Lower lobe of right lung (tissue), 2 donors: ENCODE data around the gene PTPN23. TPM values are rescaled to one million over a fixed set of nuclear protein-coding genes. Genes with fewer than 3 reads are reported as not detected.

Source experiments
- ATAC-seq, 2 donors: fragments of 200-7000 bp; cut with Tn5 transposase; one replicate each; pipeline ENCODE4 v1.9.1; 2020 to 2022; ENCODE audit warnings: mild to moderate bottlenecking in 2 of 2, moderate library complexity in 2 of 2
- DNase-seq: peaks from one replicate; pipeline ENCODE4 v3.0.0-alpha.2; 2020
- H3K27ac ChIP-seq: fragments of 200-600 bp; one replicate; pipeline ENCODE4 v1.8.0; 2022
- H3K27me3 ChIP-seq: fragments of 200-600 bp; one replicate; pipeline ENCODE4 v1.8.0; 2022; ENCODE audit warnings: low read depth
- H3K36me3 ChIP-seq: fragments of 200-600 bp; one replicate; pipeline ENCODE4 v1.8.0; 2022; ENCODE audit warnings: mild to moderate bottlenecking
- H3K4me1 ChIP-seq: fragments of 200-600 bp; one replicate; pipeline ENCODE4 v1.8.0; 2022
- H3K4me3 ChIP-seq: fragments of 200-600 bp; one replicate; pipeline ENCODE4 v1.8.0; 2022; ENCODE audit warnings: mild to moderate bottlenecking
- H3K9me3 ChIP-seq: fragments of 200-600 bp; one replicate; pipeline ENCODE4 v1.8.0; 2022
- CTCF ChIP-seq: fragments of 200-600 bp; IDR thresholded peaks from one replicate; pipeline ENCODE4 v1.8.0; 2022; ENCODE audit warnings: antibody characterized with exemption, mild to moderate bottlenecking
- intact Hi-C: fragments of 100-400 bp; cut with DNase I; formaldehyde crosslinking; loops from one replicate; pipeline ENCODE4 v1.11.0; 2022
- total RNA-seq: library from RNA; stranded (reverse); fragmentation: NEBNext Ultra II Directional; extraction: Animal tissue kit (Norgen Biotek cat#: 25700); gene quantifications from one replicate; pipeline ENCODE4 v1.2.1, GENCODE V29; 2021
- donor health status: DM: no; HTN: yes; CAD: no; lungs with severe emphysema.

PTPN23 gene
- total RNA-seq, 1 donor from 2014 or later: 40.4 TPM

DNA sequence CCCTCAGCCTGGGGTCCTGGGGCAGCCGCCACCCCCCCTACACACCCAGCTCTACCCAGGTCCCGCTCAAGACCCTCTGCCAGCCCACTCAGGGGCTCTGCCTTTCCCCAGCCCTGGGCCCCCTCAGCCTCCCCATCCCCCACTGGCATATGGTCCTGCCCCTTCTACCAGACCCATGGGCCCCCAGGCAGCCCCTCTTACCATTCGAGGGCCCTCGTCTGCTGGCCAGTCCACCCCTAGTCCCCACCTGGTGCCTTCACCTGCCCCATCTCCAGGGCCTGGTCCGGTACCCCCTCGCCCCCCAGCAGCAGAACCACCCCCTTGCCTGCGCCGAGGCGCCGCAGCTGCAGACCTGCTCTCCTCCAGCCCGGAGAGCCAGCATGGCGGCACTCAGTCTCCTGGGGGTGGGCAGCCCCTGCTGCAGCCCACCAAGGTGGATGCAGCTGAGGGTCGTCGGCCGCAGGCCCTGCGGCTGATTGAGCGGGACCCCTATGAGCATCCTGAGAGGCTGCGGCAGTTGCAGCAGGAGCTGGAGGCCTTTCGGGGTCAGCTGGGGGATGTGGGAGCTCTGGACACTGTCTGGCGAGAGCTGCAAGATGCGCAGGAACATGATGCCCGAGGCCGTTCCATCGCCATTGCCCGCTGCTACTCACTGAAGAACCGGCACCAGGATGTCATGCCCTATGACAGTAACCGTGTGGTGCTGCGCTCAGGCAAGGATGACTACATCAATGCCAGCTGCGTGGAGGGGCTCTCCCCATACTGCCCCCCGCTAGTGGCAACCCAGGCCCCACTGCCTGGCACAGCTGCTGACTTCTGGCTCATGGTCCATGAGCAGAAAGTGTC lies 30.2 kb downstream of the PTPN23 start:
- H3K36me3 ChIP-seq: peaks cover 94% of the 10 kb centered on the region
- no peaks in the 10 kb centered on the region for H3K27me3 ChIP-seq
- no peaks in the 10 kb centered on the region for H3K9me3 ChIP-seq
- no peaks in the 10 kb centered on the region for H3K4me1 ChIP-seq
- ATAC-seq (no peak), DNase-seq (no peak)
- no peak overlapping the region for H3K27ac ChIP-seq
- intact Hi-C loops: no loop called here
- TF ChIP-seq CTCF: no peak
- no peak overlapping the region for H3K4me3 ChIP-seq

- peaks cover 91% of the 10 kb centered on the region for H3K36me3 ChIP-seq
- H3K27ac ChIP-seq: no peak overlapping the region
- DNase-seq (no peak), ATAC-seq (no peak)
- H3K9me3 ChIP-seq: no peaks in the 10 kb centered on the region
- no peak overlapping the region for H3K4me3 ChIP-seq
- H3K4me1 ChIP-seq: no peaks in the 10 kb centered on the region
- no peaks in the 10 kb centered on the region for H3K27me3 ChIP-seq
- TF ChIP-seq CTCF: no peak
- intact Hi-C loops: no loop called here
These were observed 31.1 kb downstream of the PTPN23 start for GRCh38 chr3:47411696-47412452.

DNA sequence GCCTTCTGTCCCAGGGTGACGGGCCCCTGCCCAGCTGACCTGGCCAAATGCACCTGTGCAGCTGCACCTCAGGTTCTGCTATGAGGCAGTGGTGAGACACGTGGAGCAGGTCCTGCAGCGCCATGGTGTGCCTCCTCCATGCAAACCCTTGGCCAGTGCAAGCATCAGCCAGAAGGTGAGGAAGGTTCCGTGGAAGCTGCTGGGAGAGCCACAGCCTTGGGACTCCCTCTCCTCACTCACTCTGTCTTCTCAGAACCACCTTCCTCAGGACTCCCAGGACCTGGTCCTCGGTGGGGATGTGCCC lies 31.6 kb downstream of the PTPN23 start:
- H3K4me3 ChIP-seq: no peak overlapping the region
- ATAC-seq (no peak), DNase-seq (no peak)
- no peaks in the 10 kb centered on the region for H3K9me3 ChIP-seq
- H3K27me3 ChIP-seq: no peaks in the 10 kb centered on the region
- no peak for TF ChIP-seq CTCF
- no peaks in the 10 kb centered on the region for H3K4me1 ChIP-seq
- peaks cover 91% of the 10 kb centered on the region for H3K36me3 ChIP-seq
- H3K27ac ChIP-seq: no peak overlapping the region
- intact Hi-C loops: no loop called here

- Histone ChIP-seq H3K27ac (no peak overlapping the region), H3K9me3 (no peaks in the 10 kb centered on the region), H3K4me1 (no peaks in the 10 kb centered on the region), H3K36me3 (peaks cover 88% of the 10 kb centered on the region), H3K27me3 (no peaks in the 10 kb centered on the region), H3K4me3 (no peak overlapping the region)
- ATAC-seq: no peak
- DNase-seq: no peak
- TF ChIP-seq CTCF: no peak
- intact Hi-C loops: no loop called here
These were observed 32.2 kb downstream of the PTPN23 start for GRCh38 chr3:47412842-47413520.

DNA sequence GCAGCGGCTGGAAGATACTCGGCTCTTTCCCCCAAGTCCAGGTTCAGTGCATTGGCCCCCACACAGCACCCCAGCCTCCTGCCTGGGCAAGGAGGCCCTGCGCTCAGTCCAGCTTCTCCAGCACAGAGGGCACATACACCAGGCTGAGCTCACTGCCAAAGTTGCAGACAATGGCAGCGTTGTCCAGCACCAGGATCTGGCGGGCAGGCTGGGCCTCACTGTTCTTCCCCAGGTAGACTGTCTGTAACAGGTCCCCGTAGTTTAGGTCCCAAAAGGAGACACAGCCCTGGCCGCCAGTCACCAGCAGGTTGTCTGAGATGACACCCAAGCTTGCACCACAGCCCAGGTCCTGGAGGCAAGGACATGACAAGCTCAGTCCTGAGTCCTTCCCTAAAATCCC lies 32.9 kb downstream of the PTPN23 start:
- no peaks in the 10 kb centered on the region for H3K4me1 ChIP-seq
- H3K27me3 ChIP-seq: no peaks in the 10 kb centered on the region
- no peak for TF ChIP-seq CTCF
- DNase-seq: no peak
- no peak overlapping the region for H3K4me3 ChIP-seq
- no peak for ATAC-seq
- intact Hi-C loops: no loop called here
- H3K27ac ChIP-seq: no peak overlapping the region
- H3K9me3 ChIP-seq: no peaks in the 10 kb centered on the region
- peaks cover 88% of the 10 kb centered on the region for H3K36me3 ChIP-seq
